Measurements from ENCODE around the gene CCNJL.

GRCh38 chr5:160266752-160267345, 45.5 kb downstream of the CCNJL start:
- TF ChIP-seq FOXM1 (IDR thresholded peaks at IDR 0.05; ENCODE audit: borderline replicate concordance), result no peak
- TF ChIP-seq CTBP1 (IDR thresholded peaks at IDR 0.05; ENCODE audit: borderline replicate concordance), result no peak
- TF ChIP-seq HDGF (IDR thresholded peaks at IDR 0.05; ENCODE audit: borderline replicate concordance), result no peak
- TF ChIP-seq FOXK2 (IDR thresholded peaks at IDR 0.05), result no peak
- no peak for TF ChIP-seq SP1 (IDR thresholded peaks at IDR 0.05)
- TF ChIP-seq NFRKB (IDR thresholded peaks at IDR 0.05), result no peak
- TF ChIP-seq PKNOX1 (IDR thresholded peaks at IDR 0.05), result no peak
- TF ChIP-seq ZNF384 (IDR thresholded peaks at IDR 0.05), result no peak
- TF ChIP-seq SUZ12 (IDR thresholded peaks at IDR 0.05), result no peak
- TF ChIP-seq TARDBP (IDR thresholded peaks at IDR 0.05), result no peak
- no peak for TF ChIP-seq L3MBTL2 (conservative IDR thresholded peaks at IDR 0.05)
- no peak for TF ChIP-seq BHLHE40 (IDR thresholded peaks at IDR 0.05; ENCODE audit: borderline replicate concordance)

All from HEK293T (cell line).